AG09319 (cell line): ENCODE data around the gene HES5.

Experiments
- DNase-seq: peaks from one replicate; pipeline ENCODE4 v3.0.0-alpha.2; 2010; ENCODE audit warnings: low read depth; ENCODE audit errors: extremely low read depth
- TF ChIP-seq, protein P1 (sequence below): IDR thresholded peaks from 2 replicates; pipeline ENCODE4 v1.5.1; 2011; ENCODE audit warnings: low read depth, mild to moderate bottlenecking, inconsistent platforms, low read length, moderate library complexity

HES5 gene

GRCh38 chr1:2518528-2518927 is 11.5 kb downstream of the HES5 start:
- no peak for DNase-seq
- TF ChIP-seq, protein P1, sequence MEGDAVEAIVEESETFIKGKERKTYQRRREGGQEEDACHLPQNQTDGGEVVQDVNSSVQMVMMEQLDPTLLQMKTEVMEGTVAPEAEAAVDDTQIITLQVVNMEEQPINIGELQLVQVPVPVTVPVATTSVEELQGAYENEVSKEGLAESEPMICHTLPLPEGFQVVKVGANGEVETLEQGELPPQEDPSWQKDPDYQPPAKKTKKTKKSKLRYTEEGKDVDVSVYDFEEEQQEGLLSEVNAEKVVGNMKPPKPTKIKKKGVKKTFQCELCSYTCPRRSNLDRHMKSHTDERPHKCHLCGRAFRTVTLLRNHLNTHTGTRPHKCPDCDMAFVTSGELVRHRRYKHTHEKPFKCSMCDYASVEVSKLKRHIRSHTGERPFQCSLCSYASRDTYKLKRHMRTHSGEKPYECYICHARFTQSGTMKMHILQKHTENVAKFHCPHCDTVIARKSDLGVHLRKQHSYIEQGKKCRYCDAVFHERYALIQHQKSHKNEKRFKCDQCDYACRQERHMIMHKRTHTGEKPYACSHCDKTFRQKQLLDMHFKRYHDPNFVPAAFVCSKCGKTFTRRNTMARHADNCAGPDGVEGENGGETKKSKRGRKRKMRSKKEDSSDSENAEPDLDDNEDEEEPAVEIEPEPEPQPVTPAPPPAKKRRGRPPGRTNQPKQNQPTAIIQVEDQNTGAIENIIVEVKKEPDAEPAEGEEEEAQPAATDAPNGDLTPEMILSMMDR, result no peak

DNA sequence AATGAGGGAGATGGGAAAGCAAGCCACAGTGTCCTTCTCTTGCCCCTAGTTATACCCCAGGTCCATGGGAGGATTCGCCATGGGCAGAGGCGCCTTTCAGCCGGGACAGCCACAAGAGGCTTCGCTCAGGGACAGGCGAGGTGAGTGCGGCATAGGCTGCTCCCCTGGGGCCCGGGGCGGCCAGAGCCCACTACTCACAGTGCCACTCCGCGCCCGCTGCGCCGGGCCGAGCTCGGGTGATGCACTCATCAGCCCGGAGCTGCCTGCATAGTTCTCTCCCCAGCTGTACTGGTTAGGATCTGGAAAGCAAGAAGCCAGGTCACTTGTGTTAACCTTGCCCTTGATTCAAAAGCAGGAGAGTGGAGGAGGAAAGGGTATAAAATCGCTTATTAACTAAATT is 12.1 kb downstream of the HES5 start:
- TF ChIP-seq, protein P1, result no peak
- DNase-seq, result no peak

DNA sequence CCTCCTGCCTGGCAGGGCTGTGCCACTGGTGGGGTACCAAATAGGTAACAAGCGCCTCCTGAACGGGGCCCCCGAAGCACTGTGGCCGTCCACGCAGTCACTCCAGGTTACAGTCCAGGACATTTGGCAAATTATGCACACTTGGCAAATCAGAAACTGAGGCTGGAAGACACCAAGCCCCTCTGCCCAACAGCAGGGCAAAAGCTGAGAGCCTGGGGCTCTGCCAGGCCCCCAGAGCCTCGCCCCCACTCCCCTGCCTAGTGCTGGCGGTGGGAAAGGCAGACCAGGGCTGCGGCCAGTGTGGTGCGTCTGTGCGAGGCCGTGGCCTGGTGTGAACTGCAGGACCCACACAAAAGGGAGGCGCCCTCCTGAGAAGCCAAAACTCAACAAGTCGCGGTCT is 13.1 kb downstream of the HES5 start:
- TF ChIP-seq, protein P1, result no peak
- DNase-seq, result no peak

- TF ChIP-seq, protein P1, result no peak
- no peak for DNase-seq
These were observed 13.9 kb downstream of the HES5 start for GRCh38 chr1:2516124-2516523.

DNA sequence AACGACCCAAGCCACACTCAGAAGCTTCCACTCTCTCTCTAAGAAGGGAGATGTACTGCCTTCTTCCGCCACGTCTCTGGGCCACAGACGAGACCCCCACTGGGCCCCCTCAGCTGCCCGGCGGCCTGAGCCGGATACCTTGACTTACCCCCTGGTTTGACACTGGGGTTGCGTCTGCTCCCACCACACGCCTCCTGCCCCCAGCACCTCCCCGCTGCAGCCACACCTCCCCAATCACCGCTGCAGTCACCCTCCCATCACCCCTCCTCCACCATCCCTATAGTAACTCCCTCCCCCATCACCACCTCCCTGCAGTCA is 14.3 kb downstream of the HES5 start:
- DNase-seq, result no peak
- TF ChIP-seq, protein P1, result no peak

GRCh38 chr1:2514863-2515762 is 14.9 kb downstream of the HES5 start:
- TF ChIP-seq, protein P1, result no peak

GRCh38 chr1:2513939-2514652 is 16.0 kb downstream of the HES5 start:
- DNase-seq, result no peak
- TF ChIP-seq, protein P1, result no peak

More at GRCh38 chr1:2514863-2515762, 14.9 kb downstream of the HES5 start:
- DNase-seq, result no peak
